OCI-M2 (cell line): ENCODE results near the gene USP35.
"Not testable (repeated sequence)": the region's sequence is repeated elsewhere in the genome, so short reads cannot be mapped to it uniquely, and the experiment has no call there.

ENCODE experiments used
- DNase-seq: peaks from one replicate; lab custom pipeline; 2025; ENCODE audit not compliant: unreplicated experiment; lab: John Stamatoyannopoulos, UW

USP35 gene

DNA sequence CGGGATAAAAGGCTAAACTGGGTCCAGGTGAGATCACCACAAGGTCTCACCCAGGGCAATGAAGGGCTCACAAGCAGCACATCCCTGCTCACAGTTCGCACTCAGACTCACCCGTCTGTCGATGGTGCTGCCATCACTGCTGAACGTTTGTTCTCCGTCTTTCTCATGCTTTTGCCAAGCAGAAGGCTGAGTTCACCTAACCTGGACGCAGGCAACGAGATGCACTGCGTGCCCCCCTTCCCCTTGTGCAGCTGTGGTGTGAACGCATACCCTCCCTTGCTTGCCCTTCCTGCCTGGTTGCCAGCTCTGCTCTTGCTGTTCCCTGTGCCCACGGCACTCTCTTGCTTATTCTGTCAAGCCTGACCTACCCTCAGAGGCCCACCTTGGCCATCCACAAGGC, 18.3 kb upstream of the USP35 start:
- no peak for DNase-seq

DNA sequence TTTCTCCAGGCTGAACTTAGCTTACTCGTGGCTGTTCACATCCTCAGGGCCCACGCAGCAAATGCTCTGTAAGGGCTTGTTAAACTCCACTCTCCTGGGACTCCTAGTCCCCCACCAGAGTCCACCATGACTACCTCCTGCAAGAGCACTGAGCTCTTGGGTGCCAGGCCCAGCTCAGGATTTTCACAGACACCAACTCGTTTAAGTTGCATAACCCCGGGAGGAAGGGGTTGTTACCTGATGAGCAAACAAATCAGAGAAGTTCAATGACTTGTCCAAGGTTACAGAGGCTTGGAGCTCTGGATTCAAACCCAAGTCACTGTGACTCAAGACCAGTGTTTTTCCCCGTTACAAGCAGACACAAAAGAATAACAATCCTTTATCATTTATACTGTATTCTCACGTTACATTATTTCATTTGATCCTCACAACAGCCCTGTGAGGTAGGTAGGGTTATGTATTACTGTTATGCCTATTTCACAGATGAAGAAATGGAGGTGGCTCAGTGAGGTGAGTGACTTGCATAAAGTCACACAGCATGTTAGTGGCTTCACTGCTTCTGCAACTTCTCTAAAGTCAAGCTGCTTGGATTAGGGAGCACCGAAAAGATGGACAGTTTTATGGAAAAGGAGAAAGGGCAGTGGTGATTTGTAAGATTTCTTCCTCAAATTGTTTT, 17.7 kb upstream of the USP35 start:
- no peak for DNase-seq

DNA sequence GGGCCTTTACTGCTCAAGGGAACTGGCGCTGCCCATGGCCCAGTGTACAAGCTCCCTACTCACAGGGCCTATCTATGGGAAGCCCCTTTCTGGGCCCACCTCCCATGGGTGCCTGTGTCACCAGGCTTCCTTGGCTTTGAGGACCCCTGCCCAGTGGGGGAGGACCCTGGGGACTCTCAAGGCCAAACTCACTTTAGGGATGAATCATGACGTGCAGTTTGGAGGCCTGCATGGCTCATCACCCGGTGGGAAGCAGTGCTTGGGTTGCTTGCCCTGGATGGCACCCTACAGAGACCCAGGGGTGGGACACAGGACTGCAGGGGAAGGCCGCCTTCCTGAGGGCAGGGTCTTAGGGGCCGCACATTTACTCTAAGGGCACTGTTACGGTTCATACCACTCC, 16.8 kb upstream of the USP35 start:
- DNase-seq, result no peak

DNA sequence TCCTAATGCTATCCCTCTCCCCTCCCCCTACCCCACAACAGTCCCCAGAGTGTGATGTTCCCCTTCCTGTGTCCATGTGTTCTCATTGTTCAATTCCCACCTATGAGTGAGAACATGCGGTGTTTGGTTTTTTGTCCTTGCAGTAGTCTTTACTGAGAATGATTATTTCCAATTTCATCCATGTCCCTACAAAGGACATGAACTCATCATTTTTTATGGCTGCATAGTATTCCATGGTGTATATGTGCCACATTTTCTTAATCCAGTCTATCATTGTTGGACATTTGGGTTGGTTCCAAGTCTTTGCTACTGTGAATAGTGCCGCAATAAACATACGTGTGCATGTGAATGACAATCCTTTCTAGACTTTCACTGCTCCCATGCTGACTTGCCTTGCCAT, 12.9 kb upstream of the USP35 start:
- DNase-seq, result not testable (repeated sequence)

DNA sequence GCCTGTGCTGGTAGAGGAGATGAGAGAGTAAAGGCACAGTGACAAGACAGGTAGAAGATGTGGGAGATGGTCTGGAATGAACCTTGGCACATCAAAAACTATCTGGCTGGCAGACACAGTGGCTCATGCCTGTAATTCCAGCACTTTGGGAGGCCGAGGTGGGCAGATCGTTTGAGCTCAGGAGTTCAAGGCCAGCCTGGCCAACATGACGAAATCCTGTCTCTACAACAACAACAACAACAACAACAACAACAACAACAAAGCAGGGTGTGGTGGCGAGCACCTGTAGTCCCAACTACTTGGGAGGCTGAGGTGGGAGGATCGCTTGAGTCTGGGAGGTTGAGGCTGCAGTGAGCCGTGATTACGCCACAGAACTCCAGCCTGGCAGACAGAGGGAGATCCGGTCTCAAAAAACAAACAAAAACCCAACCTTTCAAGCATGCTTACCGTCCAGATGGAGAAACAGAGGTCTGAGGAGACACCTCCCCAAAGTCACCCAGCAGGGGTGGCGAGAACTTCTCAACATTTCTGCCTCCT, 12.0 kb upstream of the USP35 start:
- no peak for DNase-seq

DNA sequence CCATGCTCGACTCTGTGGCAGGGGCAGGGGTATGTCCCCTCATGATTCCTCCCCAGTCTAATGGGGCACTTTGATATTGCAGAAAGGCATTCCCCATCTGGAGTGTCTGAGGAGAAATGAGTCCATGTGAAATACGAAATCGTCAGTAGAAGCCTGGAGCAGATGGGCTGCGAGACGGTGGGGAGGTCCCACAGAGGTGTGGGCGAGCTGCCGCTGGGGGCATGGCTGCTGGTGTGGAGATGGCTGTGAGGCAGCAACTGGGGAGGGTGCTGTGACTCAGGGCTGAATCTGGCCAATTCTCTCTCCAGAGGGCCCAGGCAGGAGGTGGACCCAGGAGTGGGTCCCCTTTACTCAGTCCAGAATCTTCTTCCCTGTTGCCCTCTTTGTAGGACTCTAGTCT, 11.5 kb upstream of the USP35 start:
- no peak for DNase-seq

DNA sequence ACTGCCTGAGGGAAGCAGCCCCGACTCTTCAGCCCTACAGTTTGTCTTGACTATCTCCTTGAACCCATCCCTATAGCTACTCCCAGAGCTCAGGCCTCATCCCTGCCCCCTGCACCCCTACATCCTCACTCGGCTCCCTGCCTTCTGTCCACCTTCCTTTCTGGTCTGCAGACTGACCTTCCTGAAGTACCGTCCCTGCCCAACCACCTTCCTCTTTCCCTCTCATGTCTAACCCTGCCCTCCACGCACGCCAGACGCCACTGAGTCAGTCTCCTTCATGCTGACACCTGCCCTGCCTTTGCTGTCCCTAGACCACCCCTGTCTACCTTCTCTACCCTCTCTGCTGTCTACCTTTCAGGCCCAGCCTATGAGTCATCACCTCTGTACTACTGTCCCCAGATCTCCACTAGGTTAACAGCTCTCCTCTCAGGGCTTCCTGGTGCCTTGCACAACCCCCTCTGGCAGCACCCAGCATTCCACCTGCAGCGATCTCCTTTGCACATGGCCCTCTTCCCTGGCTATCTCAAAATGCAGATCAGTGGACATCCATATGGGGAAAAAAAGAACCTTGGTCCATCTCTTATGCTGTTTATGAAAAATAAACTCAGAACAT, 9.2 kb upstream of the USP35 start:
- DNase-seq, result no peak

DNA sequence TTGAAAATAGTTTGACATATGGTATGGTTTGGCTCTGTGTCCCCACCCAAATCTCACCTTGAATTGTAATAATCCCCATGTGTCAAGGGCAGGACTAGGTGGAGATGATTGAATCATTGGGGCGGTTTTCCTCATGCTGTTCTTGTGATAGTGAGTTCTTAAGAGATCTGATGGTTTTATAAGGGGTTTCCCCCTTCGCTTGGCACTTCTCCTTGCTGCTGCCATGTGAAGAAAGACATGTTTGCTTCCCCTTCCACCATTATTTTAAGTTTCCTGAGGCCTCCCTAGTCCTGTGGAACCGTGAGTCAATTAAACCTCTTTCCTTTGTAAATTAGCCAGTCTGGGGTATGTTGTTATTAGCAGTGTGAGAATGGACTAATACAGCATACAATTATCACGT, 8.0 kb upstream of the USP35 start:
- DNase-seq, result no peak

DNA sequence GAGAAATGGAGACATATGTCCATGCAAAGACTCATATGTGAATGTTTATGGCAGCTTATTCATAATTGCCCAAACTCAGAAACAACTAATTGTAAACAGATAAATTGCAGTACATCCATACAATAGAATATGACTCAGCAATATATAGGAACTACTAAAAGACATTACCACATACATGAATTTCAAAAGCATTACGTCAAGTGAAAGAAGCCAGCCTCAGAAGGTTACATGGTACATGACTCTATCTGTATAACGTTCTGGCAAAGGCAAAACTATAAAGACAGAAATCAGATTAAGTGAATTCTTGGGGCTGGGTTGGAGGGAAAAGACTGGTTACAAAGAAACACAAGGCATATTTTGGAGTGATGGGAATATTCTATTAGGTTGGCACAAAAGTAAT, 7.5 kb upstream of the USP35 start:
- DNase-seq, result no peak

DNA sequence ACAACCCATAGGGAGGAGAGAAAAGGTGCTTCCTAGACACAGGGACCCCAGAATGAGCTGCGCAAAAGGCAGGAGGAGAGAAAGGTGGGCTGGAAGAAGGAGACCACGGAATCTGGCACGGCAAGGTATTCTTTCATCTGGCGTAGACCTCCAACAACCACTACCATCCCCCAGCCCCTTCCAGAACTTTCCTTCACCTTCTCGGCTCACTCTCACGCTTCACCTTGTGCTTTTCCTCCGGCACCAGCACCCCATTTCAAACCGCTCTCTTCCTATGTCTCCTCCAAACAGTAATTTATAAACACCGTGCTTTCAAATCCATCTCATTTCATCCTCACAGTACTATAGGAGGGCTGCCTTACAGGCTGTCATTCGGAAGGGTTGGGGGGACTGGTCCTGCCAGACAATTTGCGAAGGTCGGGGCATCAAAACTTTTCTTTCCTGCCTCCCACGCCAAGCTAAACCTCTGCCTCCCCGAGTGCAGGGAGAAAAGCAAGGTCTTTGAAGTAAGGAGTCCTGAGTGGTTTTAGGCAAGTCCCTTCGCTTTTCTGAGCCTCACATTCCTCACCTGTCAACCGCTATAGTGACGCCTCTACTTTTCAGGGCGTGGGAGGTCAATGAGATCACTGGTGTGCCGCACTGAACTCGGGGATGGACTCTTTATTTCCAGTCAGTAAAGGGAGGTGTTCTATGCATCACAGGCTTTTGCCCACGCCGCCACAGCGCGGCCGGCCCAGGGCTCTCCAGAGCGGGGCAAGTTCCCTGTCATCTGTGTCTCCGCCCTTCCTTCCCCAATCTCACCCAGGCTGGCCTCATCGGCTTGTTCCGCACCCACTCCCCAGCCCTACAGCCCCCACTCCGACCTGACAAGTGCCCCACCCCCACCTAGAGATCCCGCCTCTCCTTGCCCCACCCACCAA, 1.1 kb upstream of the USP35 start:
- no peak for DNase-seq

DNA sequence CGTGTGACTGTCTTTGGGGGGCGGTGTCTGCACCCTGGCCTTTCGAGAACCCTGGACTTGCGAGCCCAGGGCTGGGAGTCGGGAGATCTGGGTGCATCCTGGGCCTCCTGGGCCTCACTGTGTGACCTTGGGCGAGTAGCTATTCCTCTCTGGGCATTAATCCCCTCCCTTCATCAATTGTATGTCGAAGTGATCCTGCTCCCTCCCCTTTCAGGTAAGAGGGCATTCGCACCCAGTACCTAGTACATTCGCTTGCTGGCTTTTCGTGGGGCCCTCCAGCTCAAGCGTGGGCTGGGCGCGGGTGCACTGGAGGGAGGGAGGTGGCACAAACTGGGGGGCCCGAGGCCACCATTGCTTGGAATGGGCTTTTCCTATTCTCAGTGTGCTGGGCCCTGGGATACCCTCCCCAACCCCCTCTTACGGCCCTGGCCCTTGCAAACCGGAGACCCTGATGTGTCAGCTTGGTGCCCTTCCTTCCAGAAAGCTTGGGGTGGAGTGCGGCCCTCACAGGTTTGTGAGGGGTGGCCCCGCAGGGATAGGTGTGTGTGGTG, 530 bp downstream of the USP35 start:
- no peak for DNase-seq

DNA sequence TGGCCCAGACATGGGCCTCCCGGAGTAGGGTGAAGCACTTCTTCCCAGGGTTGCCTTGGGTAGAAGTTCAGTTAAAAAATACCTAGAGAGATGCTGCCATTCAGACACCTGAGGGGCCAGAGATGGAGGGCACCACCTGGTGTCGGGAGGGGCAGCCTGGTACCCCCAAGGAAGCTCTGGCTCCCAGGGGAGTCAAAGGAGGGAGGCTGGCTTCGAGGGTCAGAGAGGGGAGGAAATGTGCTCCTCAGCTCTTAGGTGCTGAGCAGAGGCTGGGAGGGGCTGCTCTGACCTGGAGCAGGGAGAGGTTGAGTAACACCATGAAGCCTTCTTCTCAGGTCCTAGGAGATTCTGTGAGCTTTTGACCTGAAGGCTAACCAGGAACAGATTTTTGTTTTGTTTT, 1.1 kb downstream of the USP35 start:
- DNase-seq, result no peak

DNA sequence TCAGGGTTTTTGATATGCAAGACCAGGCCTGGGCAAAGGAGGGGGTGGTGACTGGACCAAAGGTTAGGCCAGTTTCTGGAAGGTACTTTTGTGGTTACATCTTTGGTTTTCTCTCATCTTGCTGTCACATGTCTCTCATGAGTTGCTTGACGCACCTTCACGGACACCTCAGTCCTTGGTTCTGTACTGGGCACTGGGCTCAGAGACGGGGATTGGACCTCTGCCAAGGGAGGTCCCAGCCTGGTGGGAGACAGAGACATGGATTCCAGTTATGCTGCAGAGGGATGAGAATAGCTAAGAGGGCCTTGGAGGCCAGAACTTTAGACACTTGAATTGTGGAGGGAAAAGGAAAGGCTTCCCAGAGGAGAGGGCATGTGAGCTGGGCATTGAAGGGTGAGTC, 1.7 kb downstream of the USP35 start:
- DNase-seq, result no peak

DNA sequence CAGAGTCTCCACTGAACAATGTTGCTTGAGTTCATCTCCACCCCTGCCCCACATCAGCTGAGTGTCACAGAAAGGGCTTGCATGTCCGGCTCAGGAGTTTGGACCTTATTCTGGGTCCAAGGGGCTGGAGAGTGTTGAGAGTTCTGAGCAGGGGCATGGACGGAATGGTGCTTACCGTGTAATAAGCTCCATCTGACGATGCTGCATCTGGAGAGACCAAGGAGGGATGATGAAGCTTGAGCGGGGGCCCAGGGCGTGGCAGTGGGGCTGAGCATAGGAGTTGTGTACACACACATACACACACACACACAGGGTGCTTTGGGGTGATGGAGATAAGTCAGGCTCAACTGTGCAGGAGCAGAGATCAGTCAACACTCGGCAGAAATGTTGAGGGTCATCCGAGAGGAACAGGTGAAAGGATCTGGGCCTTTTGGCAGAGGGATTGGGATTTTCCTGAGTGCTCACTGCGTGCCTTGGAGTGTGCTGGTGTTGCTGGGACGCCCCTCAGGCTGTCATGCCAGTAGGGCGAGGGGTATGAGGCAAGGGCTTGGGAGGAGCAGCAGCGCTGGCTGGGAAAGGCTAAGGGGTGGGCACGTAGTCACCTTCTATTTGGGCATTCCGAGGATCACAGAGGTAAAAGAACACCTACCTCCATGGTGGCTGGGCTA, 2.3 kb downstream of the USP35 start:
- DNase-seq, result no peak

DNA sequence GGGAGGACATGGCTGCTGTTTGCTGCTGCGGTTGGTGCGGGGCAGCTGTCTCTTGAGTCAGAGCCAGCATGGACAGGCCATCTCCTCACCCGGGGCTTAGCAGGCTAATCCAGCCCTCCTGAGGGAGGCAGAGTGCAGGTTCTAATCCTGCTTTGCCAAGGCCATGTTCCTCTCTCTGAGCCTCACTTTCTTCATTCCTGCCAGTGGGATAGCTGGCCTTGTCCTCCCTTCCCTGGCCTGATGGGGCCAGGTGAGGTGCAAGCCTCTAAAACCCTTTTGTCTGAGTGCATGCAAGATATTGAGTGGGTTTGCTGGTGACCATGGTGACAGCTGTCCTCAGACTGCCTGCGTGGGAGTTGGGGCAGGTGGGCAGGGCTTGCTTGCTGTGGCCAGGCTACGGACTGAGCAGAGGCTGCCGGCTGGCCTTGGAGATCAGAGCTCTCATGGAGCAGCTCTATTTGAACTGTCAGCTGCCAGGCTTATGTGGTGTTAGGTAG, 3.6 kb downstream of the USP35 start:
- no peak for DNase-seq

DNA sequence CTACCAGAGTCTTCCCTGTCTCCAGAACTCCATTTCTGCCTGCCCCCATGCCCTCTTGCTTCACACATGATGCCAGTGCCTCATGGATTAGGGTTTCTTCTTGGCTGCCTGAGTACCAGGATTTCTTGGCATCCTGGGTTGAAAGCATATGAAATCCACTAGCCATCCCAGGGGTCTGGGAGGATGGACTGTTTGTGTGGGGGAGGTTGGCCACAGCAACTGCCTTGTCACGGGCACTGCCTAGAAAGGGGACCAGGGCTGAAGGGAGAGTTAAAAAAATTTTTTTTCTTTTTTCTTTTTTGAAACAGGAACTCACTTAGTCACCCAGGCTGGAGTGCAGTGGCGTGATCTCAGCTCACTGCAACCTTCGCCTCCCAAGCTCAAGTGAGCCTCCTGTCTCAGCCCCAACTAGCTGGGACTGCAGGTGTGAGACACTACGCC, 4.2 kb downstream of the USP35 start:
- no peak for DNase-seq

DNA sequence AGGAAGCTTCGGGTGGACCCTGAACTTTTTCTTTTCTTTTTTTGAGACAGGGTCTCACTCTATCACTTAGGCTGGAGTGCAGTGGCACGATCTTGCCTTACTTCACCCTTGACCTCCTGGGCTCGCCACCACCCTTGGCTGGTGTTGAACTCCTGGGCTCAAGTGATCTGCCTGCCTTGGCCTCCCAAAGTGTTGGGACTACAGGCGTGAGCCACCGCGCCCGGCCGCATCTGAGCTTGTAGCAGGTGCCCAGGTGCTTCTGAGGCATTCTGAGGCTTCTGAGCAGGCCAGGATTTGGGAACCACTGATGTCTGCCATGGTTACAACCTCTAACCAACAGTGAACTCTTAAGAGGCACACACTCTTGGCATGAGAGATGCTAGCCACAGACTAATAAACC, 5.1 kb downstream of the USP35 start:
- DNase-seq, result no peak

DNA sequence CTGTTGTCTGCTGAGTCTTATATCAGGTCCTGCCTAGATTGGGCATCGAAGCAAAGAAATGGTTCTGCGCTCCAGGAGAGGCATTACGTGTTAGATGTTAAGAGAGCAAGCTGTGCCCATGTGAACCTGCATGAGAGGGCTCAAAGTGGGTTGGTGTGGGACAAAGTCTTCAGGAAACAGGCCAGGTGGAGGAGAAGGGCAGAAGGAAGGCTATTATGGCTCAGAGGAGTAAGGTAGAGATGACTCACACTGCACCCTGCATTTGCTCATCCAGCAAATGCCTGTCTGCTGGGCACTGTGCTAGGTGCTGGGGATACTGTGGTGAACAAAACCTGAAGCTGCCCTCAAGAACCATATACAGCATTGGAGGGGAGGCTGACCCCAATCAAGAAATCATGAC, 5.8 kb downstream of the USP35 start:
- no peak for DNase-seq

DNA sequence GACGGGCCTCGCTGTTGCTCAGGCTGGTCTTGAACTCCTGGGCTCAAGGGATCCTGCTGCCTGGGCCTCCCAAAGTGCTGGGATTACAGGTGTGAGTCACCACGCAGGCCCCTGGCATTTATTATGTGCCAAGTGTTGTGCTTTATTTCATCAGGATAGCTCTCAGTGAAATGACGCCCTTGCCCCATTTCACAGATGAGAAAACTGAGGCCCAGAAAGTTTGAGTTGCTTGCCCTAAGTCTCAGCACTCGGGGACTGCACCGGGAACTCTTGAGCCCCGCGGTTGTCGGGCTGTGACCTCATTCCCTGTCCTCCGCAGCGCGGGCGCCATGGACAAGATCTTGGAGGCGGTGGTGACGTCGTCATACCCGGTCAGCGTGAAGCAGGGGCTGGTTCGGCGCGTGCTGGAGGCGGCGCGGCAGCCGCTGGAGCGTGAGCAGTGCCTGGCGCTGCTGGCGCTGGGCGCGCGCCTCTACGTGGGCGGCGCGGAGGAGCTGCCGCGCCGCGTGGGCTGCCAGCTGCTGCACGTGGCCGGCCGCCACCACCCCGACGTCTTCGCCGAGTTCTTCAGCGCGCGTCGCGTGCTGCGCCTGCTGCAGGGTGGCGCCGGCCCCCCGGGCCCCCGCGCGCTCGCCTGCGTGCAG, 7.3 kb downstream of the USP35 start:
- DNase-seq, result no peak

DNA sequence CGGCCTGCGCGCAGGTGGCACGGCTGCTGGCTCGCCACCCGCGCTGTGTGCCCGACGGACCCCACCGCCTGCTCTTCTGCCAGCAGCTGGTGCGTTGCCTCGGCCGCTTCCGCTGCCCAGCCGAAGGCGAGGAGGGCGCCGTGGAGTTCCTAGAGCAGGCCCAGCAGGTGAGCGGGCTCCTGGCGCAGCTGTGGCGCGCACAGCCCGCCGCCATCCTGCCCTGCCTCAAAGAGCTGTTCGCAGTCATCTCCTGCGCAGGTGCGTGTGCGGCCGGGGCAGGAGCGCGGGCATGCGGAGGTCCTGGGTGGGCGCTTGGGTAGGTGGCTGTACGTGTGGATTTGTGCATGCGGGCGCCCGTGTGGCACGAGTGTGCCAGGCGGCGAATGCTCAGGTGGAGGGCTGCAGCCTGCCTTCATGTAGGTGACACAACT, 8.0 kb downstream of the USP35 start:
- no peak for DNase-seq
